A673 (cell line): ENCODE results near the gene CYP51A1. TPM values are rescaled to one million over a fixed set of nuclear protein-coding genes. Genes with fewer than 3 reads are reported as not detected.
"Not testable (repeated sequence)": the region's sequence is repeated elsewhere in the genome, so short reads cannot be mapped to it uniquely, and the experiment has no call there.

Experiments
- BruUV-seq: library from RNA; stranded (reverse); fragments of 400-500 nt; replicated peaks from 2 replicates; lab custom pipeline; 2021; lab: Mats Ljungman, UMichigan
- CTCF ChIA-PET: fragments of 300-600 bp; sonication (Branson Sonifier 250); formaldehyde crosslinking; loops from one replicate; lab custom pipeline; 2022; ENCODE audit warnings: antibody characterized with exemption; lab: Charles Lee
- POLR2A ChIA-PET: fragments of 300-600 bp; sonication (Branson Sonifier 250); formaldehyde crosslinking; loops from one replicate; lab custom pipeline; 2022; ENCODE audit warnings: antibody characterized with exemption; ENCODE audit not compliant: low non-redundant PET; lab: Charles Lee
- DNase-seq: peaks from one replicate; pipeline ENCODE4 v3.0.0-alpha.2; 2015; ENCODE audit warnings: low spot score
- H3K27ac ChIP-seq: fragments of 200-600 bp; sonication (generic); 2 replicates; pipeline ENCODE4 v1.5.1; 2016; ENCODE audit warnings: mixed run types, low read depth, mild to moderate bottlenecking, mixed read lengths, antibody characterized with exemption, low read length; ENCODE audit not compliant: poor library complexity, severe bottlenecking
- H3K27me3 ChIP-seq: fragments of 200-600 bp; sonication (generic); replicated peaks from 2 replicates; pipeline ENCODE4 v1.6.1; 2017; ENCODE audit warnings: mixed run types, low read depth, mild to moderate bottlenecking, mixed read lengths, antibody characterized with exemption, low read length; ENCODE audit not compliant: insufficient read depth, poor library complexity
- H3K36me3 ChIP-seq: fragments of 200-600 bp; sonication (generic); 2 replicates; pipeline ENCODE4 v1.6.1; 2016; ENCODE audit warnings: mixed run types, mild to moderate bottlenecking, mixed read lengths, antibody characterized with exemption, low read length; ENCODE audit not compliant: insufficient read depth, poor library complexity, severe bottlenecking
- H3K4me1 ChIP-seq: fragments of 200-600 bp; sonication (generic); 2 replicates; pipeline ENCODE4 v1.6.1; 2017; ENCODE audit warnings: mixed run types, mild to moderate bottlenecking, mixed read lengths, antibody characterized with exemption, low read length; ENCODE audit not compliant: insufficient read depth, poor library complexity, severe bottlenecking
- H3K4me3 ChIP-seq: fragments of 200-600 bp; sonication (generic); 2 replicates; pipeline ENCODE4 v1.5.1; 2016; ENCODE audit warnings: low read depth, mixed run types, mild to moderate bottlenecking, mixed read lengths, low read length; ENCODE audit not compliant: poor library complexity, severe bottlenecking
- H3K9me3 ChIP-seq: fragments of 200-600 bp; sonication (generic); 2 replicates; pipeline ENCODE4 v1.6.1; 2016; ENCODE audit warnings: mixed run types, low read depth, mild to moderate bottlenecking, mixed read lengths, antibody characterized with exemption, low read length; ENCODE audit not compliant: poor library complexity, severe bottlenecking
- EZH2 ChIP-seq: fragments of 200-600 bp; sonication (generic); IDR thresholded peaks from 2 replicates; pipeline ENCODE4 v1.6.1; 2017; ENCODE audit warnings: borderline replicate concordance, low read depth, mild to moderate bottlenecking, mixed read lengths, antibody characterized with exemption, low read length; ENCODE audit not compliant: poor library complexity, severe bottlenecking
- intact Hi-C: fragments of 100-400 bp; cut with micrococcal nuclease; formaldehyde crosslinking; loops from one replicate; pipeline ENCODE4 v1.10.0; 2022; ENCODE audit not compliant: unreplicated experiment
- total RNA-seq: library from RNA; stranded (reverse); gene quantifications from 2 replicates; pipeline ENCODE4 v1.2.3, GENCODE V29; 2021
- TF ChIP-seq, protein P1 (sequence below): fragments of 300-800, 200-600 bp; sonication (generic); conservative IDR thresholded peaks from 2 replicates; pipeline ENCODE4 v1.5.1; 2017; ENCODE audit warnings: low read depth, mild to moderate bottlenecking, antibody characterized with exemption, low read length, moderate library complexity, mixed read lengths

CYP51A1 gene
- total RNA-seq, 1 experiment from 2014 or later = 150 TPM

DNA sequence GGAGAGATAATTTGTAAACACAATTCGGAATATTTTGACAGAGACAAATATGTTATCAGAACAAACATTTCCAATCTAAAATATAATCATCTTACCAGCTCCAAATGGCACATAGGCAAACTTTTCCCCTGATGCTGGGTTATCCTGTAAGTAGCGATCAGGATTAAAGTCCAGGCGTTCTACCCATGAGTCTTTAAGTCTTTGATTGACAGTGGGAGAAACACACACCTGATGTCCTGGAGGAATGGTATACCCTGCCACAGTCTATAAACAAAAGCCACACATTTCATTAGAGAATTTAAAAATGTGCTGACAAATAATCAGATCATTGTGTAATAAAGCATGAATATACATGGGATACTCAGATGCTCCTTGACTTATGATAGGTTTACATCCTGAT, 17.3 kb downstream of the CYP51A1 start:
- BruUV-seq = no TSS peak
- POLR2A ChIA-PET = no interaction called here
- TF ChIP-seq EZH2 = no peak
- TF ChIP-seq, protein P1, sequence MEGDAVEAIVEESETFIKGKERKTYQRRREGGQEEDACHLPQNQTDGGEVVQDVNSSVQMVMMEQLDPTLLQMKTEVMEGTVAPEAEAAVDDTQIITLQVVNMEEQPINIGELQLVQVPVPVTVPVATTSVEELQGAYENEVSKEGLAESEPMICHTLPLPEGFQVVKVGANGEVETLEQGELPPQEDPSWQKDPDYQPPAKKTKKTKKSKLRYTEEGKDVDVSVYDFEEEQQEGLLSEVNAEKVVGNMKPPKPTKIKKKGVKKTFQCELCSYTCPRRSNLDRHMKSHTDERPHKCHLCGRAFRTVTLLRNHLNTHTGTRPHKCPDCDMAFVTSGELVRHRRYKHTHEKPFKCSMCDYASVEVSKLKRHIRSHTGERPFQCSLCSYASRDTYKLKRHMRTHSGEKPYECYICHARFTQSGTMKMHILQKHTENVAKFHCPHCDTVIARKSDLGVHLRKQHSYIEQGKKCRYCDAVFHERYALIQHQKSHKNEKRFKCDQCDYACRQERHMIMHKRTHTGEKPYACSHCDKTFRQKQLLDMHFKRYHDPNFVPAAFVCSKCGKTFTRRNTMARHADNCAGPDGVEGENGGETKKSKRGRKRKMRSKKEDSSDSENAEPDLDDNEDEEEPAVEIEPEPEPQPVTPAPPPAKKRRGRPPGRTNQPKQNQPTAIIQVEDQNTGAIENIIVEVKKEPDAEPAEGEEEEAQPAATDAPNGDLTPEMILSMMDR = no peak
- CTCF ChIA-PET = no interaction called here
- peaks cover 84% of the 10 kb centered on the region for H3K36me3 ChIP-seq
- no peaks in the 10 kb centered on the region for H3K27me3 ChIP-seq
- H3K4me3 ChIP-seq = no peak overlapping the region
- H3K4me1 ChIP-seq = no peaks in the 10 kb centered on the region
- no peak for DNase-seq
- H3K9me3 ChIP-seq = no peaks in the 10 kb centered on the region
- H3K27ac ChIP-seq = no peak overlapping the region
- intact Hi-C loops = no loop called here

DNA sequence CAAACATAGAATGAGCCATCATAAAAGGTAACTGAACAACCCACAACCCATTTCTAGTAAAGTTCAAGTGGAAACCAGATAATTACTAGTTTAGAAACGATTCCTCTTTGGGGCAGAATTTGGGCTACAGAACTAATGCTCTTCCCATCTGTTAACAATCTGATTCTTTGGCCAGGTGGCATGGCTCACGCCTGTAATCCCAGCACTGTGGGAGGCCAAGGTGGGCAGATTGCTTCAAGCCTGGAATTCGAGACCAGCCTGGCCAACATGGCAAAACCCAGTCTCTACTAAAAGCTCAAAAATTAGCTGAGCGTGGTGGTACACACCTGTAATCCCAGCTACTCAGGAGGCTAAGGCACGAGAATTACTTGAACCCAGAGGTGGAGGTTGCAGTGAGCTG, 18.5 kb downstream of the CYP51A1 start:
- CTCF ChIA-PET = no interaction called here
- H3K4me3 ChIP-seq = no peak overlapping the region
- no TSS peak for BruUV-seq
- no peaks in the 10 kb centered on the region for H3K4me1 ChIP-seq
- no peak for TF ChIP-seq EZH2
- TF ChIP-seq, protein P1 = no peak
- peaks cover 84% of the 10 kb centered on the region for H3K36me3 ChIP-seq
- no peak for DNase-seq
- H3K27me3 ChIP-seq = no peaks in the 10 kb centered on the region
- intact Hi-C loops = no loop called here
- H3K27ac ChIP-seq = no peak overlapping the region
- no peaks in the 10 kb centered on the region for H3K9me3 ChIP-seq
- POLR2A ChIA-PET = no interaction called here

DNA sequence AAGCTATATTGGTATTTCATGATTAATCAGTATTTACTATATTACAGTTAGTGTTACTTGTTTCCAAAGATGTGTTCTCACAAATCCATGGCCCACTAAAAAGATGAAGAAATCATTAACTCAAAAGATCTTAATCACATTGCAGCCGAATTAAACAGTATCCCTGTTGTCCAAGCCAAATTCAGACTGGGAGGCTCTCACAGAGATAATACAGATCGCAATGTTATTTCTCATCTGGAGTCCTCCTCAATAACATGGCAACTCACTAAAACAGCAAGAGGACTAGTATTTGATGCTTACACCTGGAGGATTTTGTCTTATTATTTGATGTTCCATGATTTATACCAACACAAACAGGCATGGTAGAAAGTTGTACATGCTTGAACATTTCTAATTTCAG, 23.4 kb downstream of the CYP51A1 start:
- POLR2A ChIA-PET = no interaction called here
- no peak for TF ChIP-seq EZH2
- no TSS peak for BruUV-seq
- H3K4me1 ChIP-seq = no peaks in the 10 kb centered on the region
- no peak overlapping the region for H3K4me3 ChIP-seq
- CTCF ChIA-PET = no interaction called here
- no peaks in the 10 kb centered on the region for H3K9me3 ChIP-seq
- intact Hi-C loops = no loop called here
- no peak overlapping the region for H3K27ac ChIP-seq
- no peak for DNase-seq
- H3K36me3 ChIP-seq = peaks cover 84% of the 10 kb centered on the region
- no peaks in the 10 kb centered on the region for H3K27me3 ChIP-seq

DNA sequence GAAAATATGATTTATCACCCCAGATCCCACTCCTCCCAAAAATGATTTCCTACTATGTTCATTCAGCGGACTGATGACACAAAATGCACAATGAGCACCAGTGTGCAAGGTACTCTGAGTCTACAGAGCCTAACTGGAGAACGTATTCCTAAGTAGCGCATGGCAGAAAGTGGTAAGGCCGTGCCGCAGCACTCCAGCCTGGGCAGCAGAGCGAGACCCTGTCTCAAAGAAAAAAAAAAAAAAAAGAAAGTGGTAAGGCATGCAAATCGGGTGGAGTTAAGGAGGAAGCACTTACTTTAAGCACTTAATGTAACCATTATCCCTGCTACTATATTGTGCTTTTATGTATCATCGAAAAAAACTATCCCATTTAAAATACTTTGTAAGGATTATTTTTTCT, 25.5 kb downstream of the CYP51A1 start:
- no peaks in the 10 kb centered on the region for H3K4me1 ChIP-seq
- intact Hi-C loops = no loop called here
- no peak overlapping the region for H3K4me3 ChIP-seq
- no peak overlapping the region for H3K27ac ChIP-seq
- CTCF ChIA-PET = no interaction called here
- TF ChIP-seq EZH2 = no peak
- TF ChIP-seq, protein P1 = no peak
- no peak for DNase-seq
- H3K27me3 ChIP-seq = no peaks in the 10 kb centered on the region
- H3K36me3 ChIP-seq = peaks cover 68% of the 10 kb centered on the region
- POLR2A ChIA-PET = no interaction called here
- H3K9me3 ChIP-seq = no peaks in the 10 kb centered on the region
- no TSS peak for BruUV-seq

DNA sequence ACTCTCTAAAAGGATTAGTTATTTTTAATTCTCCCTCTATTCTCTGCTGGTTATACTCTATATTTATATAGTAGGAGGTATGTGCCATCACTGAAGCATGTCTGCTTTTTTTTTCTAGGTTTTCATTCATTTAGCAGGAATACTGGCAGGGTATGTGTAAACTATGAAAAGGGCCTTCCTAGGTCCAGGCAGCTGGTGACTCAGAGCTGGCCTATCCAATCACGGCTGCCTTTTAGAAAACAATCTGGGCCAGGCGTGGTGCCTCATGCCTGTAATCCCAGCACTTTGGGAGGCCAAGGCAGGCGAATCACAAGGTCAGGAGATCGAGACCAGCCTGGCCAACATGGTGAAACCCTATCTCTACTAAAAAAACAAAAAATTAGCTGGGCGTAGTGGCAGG, 31.4 kb downstream of the CYP51A1 start:
- H3K36me3 ChIP-seq = peaks cover 41% of the 10 kb centered on the region
- intact Hi-C loops, H3K4me1 ChIP-seq, DNase-seq, BruUV-seq, H3K4me3 ChIP-seq, H3K27ac ChIP-seq, H3K9me3 ChIP-seq, CTCF ChIA-PET, POLR2A ChIA-PET, H3K27me3 ChIP-seq: not testable (repeated sequence)
